HG02798 (cell line): ENCODE data around the gene PPP1R14B.
A peak's percentile ranks its signal among the peaks of the same experiment; 100 is the strongest.

ENCODE experiments used
- ATAC-seq: cut with Tn5 transposase; IDR thresholded peaks from one replicate; pipeline ENCODE4 v1.9.1; 2021; ENCODE audit warnings: mild to moderate bottlenecking; ENCODE audit not compliant: unreplicated experiment, poor library complexity

Gene PPP1R14B

GRCh38 chr11:64233913-64234586 lies 12.7 kb downstream of the PPP1R14B start, which contains the start of gene VEGFB:
Gene VEGFB (plus strand): TSS chr11:64234584. CDS start chr11:64234834, 250 bp downstream.
- peak; percentile 55 for ATAC-seq

- ATAC-seq, result no peak
Measured at GRCh38 chr11:64232967-64233315, 13.8 kb downstream of the PPP1R14B start.

- ATAC-seq, result no peak
Measured at GRCh38 chr11:64232182-64232966, 14.4 kb downstream of the PPP1R14B start.

GRCh38 chr11:64231546-64231945 lies 15.2 kb downstream of the PPP1R14B start:
- ATAC-seq, result no peak

- ATAC-seq, result no peak
Measured at GRCh38 chr11:64230985-64231365, 15.8 kb downstream of the PPP1R14B start.

- peak; percentile 58 for ATAC-seq
Measured at GRCh38 chr11:64230171-64230984, 16.4 kb downstream of the PPP1R14B start, which contains the start of gene DNAJC4. Gene DNAJC4 (plus strand): TSS chr11:64230548. CDS start chr11:64230855, 307 bp downstream.

- ATAC-seq, result no peak
Measured at GRCh38 chr11:64229744-64230170, 17.0 kb downstream of the PPP1R14B start.

GRCh38 chr11:64229090-64229743 lies 17.5 kb downstream of the PPP1R14B start:
- ATAC-seq, result no peak

GRCh38 chr11:64227405-64227956 lies 19.3 kb downstream of the PPP1R14B start:
- no peak for ATAC-seq

GRCh38 chr11:64226507-64227051 lies 20.2 kb downstream of the PPP1R14B start:
- peak; percentile 33 for ATAC-seq

GRCh38 chr11:64225608-64226506 lies 20.9 kb downstream of the PPP1R14B start, which contains the start of the genes NUDT22 and TRPT1:
Gene NUDT22 (plus strand): TSS chr11:64226274. CDS start chr11:64226653, 379 bp downstream.
Gene TRPT1 (minus strand): TSS chr11:64226186. CDS start chr11:64225860, 326 bp downstream.
- ATAC-seq, result peak; percentile 67

- no peak for ATAC-seq
Measured at GRCh38 chr11:64224891-64225607, 21.7 kb downstream of the PPP1R14B start.

- ATAC-seq, result no peak
Measured at GRCh38 chr11:64224151-64224890, 22.4 kb downstream of the PPP1R14B start.

- ATAC-seq, result no peak
Measured at GRCh38 chr11:64223001-64223651, 23.6 kb downstream of the PPP1R14B start.

- no peak for ATAC-seq
Measured at GRCh38 chr11:64222651-64223000, 24.1 kb downstream of the PPP1R14B start.

GRCh38 chr11:64220798-64221197 lies 25.9 kb downstream of the PPP1R14B start:
- no peak for ATAC-seq

GRCh38 chr11:64220271-64220670 lies 26.5 kb downstream of the PPP1R14B start:
- no peak for ATAC-seq
